Loucy (cell line): ENCODE measurements around the gene ITCH.
A peak's percentile ranks its signal among the peaks of the same experiment; 100 is the strongest.

Source experiments
- H2AFZ ChIP-seq: fragments of 200-600 bp; sonication (generic); 2 replicates; pipeline ENCODE4 v1.6.0; 2016; ENCODE audit warnings: antibody characterized with exemption, mild to moderate bottlenecking, low read length, moderate library complexity
- H3F3A ChIP-seq: fragments of 200-600 bp; 2 replicates; pipeline ENCODE4 v1.6.0; 2016; ENCODE audit warnings: antibody characterized with exemption, low read depth, mild to moderate bottlenecking
- H3K27me3 ChIP-seq: fragments of 200-600 bp; sonication (generic); 2 replicates; pipeline ENCODE4 v1.6.1; 2014; ENCODE audit warnings: low read length, mild to moderate bottlenecking; ENCODE audit not compliant: insufficient read depth, poor library complexity, severe bottlenecking
- H3K36me3 ChIP-seq: fragments of 200-600 bp; sonication (generic); 2 replicates; pipeline ENCODE4 v1.6.1; 2016; ENCODE audit warnings: low read length; ENCODE audit not compliant: insufficient read depth
- H3K4me1 ChIP-seq: fragments of 200-600 bp; sonication (generic); 2 replicates; pipeline ENCODE4 v1.5.1; 2014; ENCODE audit warnings: low read length, mild to moderate bottlenecking; ENCODE audit not compliant: insufficient read depth, poor library complexity, severe bottlenecking
- H3K4me2 ChIP-seq: fragments of 200-600 bp; sonication (generic); 2 replicates; pipeline ENCODE4 v1.6.0; 2014; ENCODE audit warnings: antibody characterized with exemption, low read length, low read depth, mild to moderate bottlenecking; ENCODE audit not compliant: poor library complexity, severe bottlenecking
- H3K4me3 ChIP-seq: fragments of 200-600 bp; sonication (generic); 2 replicates; pipeline ENCODE4 v1.5.1; 2014; ENCODE audit warnings: low read length, mild to moderate bottlenecking, mixed read lengths; ENCODE audit not compliant: poor library complexity, severe bottlenecking
- H3K79me2 ChIP-seq: fragments of 200-600 bp; sonication (generic); 2 replicates; pipeline ENCODE4 v1.6.1; 2014; ENCODE audit warnings: low read length; ENCODE audit not compliant: insufficient read depth
- H3K9ac ChIP-seq: fragments of 200-600 bp; sonication (generic); 2 replicates; pipeline ENCODE4 v1.6.0; 2014; ENCODE audit warnings: mild to moderate bottlenecking, low read depth, low read length, moderate library complexity; ENCODE audit not compliant: poor library complexity, severe bottlenecking
- H3K9me2 ChIP-seq: fragments of 200-600 bp; sonication (generic); replicated peaks from 2 replicates; pipeline ENCODE4 v1.6.1; 2016; ENCODE audit warnings: low read depth, low read length, mixed read lengths
- H3K9me3 ChIP-seq: fragments of 200-600 bp; sonication (generic); 2 replicates; pipeline ENCODE4 v1.6.1; 2014; ENCODE audit warnings: mild to moderate bottlenecking, antibody characterized with exemption, low read length, low read depth; ENCODE audit not compliant: insufficient read depth
- H4K20me1 ChIP-seq: fragments of 200-600 bp; sonication (generic); 2 replicates; pipeline ENCODE4 v1.6.0; 2014; ENCODE audit warnings: antibody characterized with exemption, low read length, mild to moderate bottlenecking; ENCODE audit not compliant: insufficient read depth, poor library complexity, severe bottlenecking
- CTCF ChIP-seq: fragments of 200-600 bp; sonication (generic); conservative IDR thresholded peaks from 2 replicates; pipeline ENCODE4 v1.5.1; 2014; ENCODE audit warnings: mild to moderate bottlenecking, antibody characterized with exemption, low read length
- EZH2phosphoT487 ChIP-seq: fragments of 200-600 bp; IDR thresholded peaks from 2 replicates; pipeline ENCODE4 v1.6.1; 2018; ENCODE audit warnings: antibody characterized with exemption, mild to moderate bottlenecking, moderate library complexity, borderline replicate concordance

Gene ITCH

GRCh38 chr20:34362502-34363061 lies 491 bp upstream of the ITCH start:
- peaks cover 36% of the 10 kb centered on the region for H4K20me1 ChIP-seq
- TF ChIP-seq EZH2phosphoT487 = no peak
- no peak for TF ChIP-seq CTCF
- H3K79me2 ChIP-seq = peaks cover 45% of the 10 kb centered on the region
- H3K9me2 ChIP-seq = no peaks in the 10 kb centered on the region
- H3K4me3 ChIP-seq = peak overlapping the region; percentile 94
- H3K4me1 ChIP-seq = peaks cover 39% of the 10 kb centered on the region
- H3K27me3 ChIP-seq = no peaks in the 10 kb centered on the region
- H3K4me2 ChIP-seq = peak overlapping the region; percentile 82
- H3K36me3 ChIP-seq = no peaks in the 10 kb centered on the region
- no peaks in the 10 kb centered on the region for H3K9me3 ChIP-seq
- H2AFZ ChIP-seq = peak overlapping the region; percentile 99
- no peaks in the 10 kb centered on the region for H3F3A ChIP-seq
- peak overlapping the region; percentile 93 for H3K9ac ChIP-seq

- Histone ChIP-seq H3F3A (no peaks in the 10 kb centered on the region), H4K20me1 (peaks cover 45% of the 10 kb centered on the region)
- TF ChIP-seq CTCF (no peak), EZH2phosphoT487 (no peak)
Observed at GRCh38 chr20:34363465-34364222, 571 bp downstream of the ITCH start.

GRCh38 chr20:34364223-34364506 lies 1.1 kb downstream of the ITCH start:
- TF ChIP-seq EZH2phosphoT487 (no peak), CTCF (no peak)
- Histone ChIP-seq H3K36me3 (peaks cover under 1% of the 10 kb centered on the region; the same call in 1 of the 2 replicates), H3K4me2 (peak overlapping the region; percentile 82), H3K4me1 (peaks cover 44% of the 10 kb centered on the region), H3K79me2 (peaks cover 61% of the 10 kb centered on the region), H3K9me2 (no peaks in the 10 kb centered on the region), H3K27me3 (no peaks in the 10 kb centered on the region), H2AFZ (no peak overlapping the region), H3F3A (no peaks in the 10 kb centered on the region), H3K9ac (peak overlapping the region; percentile 93), H3K9me3 (no peaks in the 10 kb centered on the region), H4K20me1 (peaks cover 50% of the 10 kb centered on the region), H3K4me3 (peak overlapping the region; percentile 94)

More at GRCh38 chr20:34363465-34364222, 571 bp downstream of the ITCH start:
- H3K27me3 ChIP-seq = no peaks in the 10 kb centered on the region
- H3K36me3 ChIP-seq = no peaks in the 10 kb centered on the region
- H3K9ac ChIP-seq = peak overlapping the region; percentile 93
- H3K9me2 ChIP-seq = no peaks in the 10 kb centered on the region
- H3K4me3 ChIP-seq = peak overlapping the region; percentile 94
- peak overlapping the region; percentile 82 for H3K4me2 ChIP-seq
- H3K9me3 ChIP-seq = no peaks in the 10 kb centered on the region
- H2AFZ ChIP-seq = peak overlapping the region; percentile 99
- H3K79me2 ChIP-seq = peaks cover 56% of the 10 kb centered on the region
- H3K4me1 ChIP-seq = peaks cover 44% of the 10 kb centered on the region
